ENCODE data around the gene TCHHL1. TPM values are rescaled to one million over a fixed set of nuclear protein-coding genes. Genes with fewer than 3 reads are reported as not detected.
A peak's percentile ranks its signal among the peaks of the same experiment; 100 is the strongest.

The TCHHL1 gene
- total and polyA plus RNA-seq, 9 of the 15 experiments (the other 6 are each of a cell fraction or from before 2014, with no cell fraction given): not detected

- TF ChIP-seq, protein P1, sequence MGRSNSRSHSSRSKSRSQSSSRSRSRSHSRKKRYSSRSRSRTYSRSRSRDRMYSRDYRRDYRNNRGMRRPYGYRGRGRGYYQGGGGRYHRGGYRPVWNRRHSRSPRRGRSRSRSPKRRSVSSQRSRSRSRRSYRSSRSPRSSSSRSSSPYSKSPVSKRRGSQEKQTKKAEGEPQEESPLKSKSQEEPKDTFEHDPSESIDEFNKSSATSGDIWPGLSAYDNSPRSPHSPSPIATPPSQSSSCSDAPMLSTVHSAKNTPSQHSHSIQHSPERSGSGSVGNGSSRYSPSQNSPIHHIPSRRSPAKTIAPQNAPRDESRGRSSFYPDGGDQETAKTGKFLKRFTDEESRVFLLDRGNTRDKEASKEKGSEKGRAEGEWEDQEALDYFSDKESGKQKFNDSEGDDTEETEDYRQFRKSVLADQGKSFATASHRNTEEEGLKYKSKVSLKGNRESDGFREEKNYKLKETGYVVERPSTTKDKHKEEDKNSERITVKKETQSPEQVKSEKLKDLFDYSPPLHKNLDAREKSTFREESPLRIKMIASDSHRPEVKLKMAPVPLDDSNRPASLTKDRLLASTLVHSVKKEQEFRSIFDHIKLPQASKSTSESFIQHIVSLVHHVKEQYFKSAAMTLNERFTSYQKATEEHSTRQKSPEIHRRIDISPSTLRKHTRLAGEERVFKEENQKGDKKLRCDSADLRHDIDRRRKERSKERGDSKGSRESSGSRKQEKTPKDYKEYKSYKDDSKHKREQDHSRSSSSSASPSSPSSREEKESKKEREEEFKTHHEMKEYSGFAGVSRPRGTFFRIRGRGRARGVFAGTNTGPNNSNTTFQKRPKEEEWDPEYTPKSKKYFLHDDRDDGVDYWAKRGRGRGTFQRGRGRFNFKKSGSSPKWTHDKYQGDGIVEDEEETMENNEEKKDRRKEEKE (IDR thresholded peaks at IDR 0.05; ENCODE audit: borderline replicate concordance in 1 of 2, control insufficient read depth in 1 of 2, low read depth in 2 of 2, low read length in 1 of 2): peak in 1 of 2 experiments; percentile 32; a peak in 1 of 4 replicates
- TF ChIP-seq ATF1 (CRISPR knock-in tag; IDR thresholded peaks at IDR 0.05): no peak
- TF ChIP-seq ATF1 (tag; IDR thresholded peaks at IDR 0.05): peak; percentile 37; the same call in 1 of the 2 replicates
- TF ChIP-seq STAT5A (IDR thresholded peaks at IDR 0.05; ENCODE audit: borderline replicate concordance, low read length): peak; percentile 75
- TF ChIP-seq ZNF124 (CRISPR knock-in tag; IDR thresholded peaks at IDR 0.05): no peak
- peak; percentile 94 for TF ChIP-seq ZBTB7A (IDR thresholded peaks at IDR 0.05; ENCODE audit: borderline replicate concordance, control insufficient read depth, low read depth, low read length)
- no peak for TF ChIP-seq ZNF830 (CRISPR knock-in tag; IDR thresholded peaks at IDR 0.05)
- no peak for TF ChIP-seq NCOA4 (IDR thresholded peaks at IDR 0.05; ENCODE audit: partially characterized antibody)
- TF ChIP-seq ZNF79 (CRISPR knock-in tag; IDR thresholded peaks at IDR 0.05; ENCODE audit: low read depth): no peak
- TF ChIP-seq NR2C2 (CRISPR knock-in tag; IDR thresholded peaks at IDR 0.05): no peak
- TF ChIP-seq NR2C2 (tag; IDR thresholded peaks at IDR 0.05): peak; percentile 60; the same call in 1 of the 2 replicates
- no peak for TF ChIP-seq ZNF146 (CRISPR knock-in tag; IDR thresholded peaks at IDR 0.05; ENCODE audit: unreplicated experiment)
- TF ChIP-seq FOXP1 (CRISPR knock-in tag; IDR thresholded peaks at IDR 0.05): no peak
- no peak for TF ChIP-seq ARNT (IDR thresholded peaks at IDR 0.05)
- no peak for TF ChIP-seq GTF2F1 (IDR thresholded peaks at IDR 0.05; ENCODE audit: low read depth, low read length)
- TF ChIP-seq CAMTA2 (CRISPR knock-in tag; conservative IDR thresholded peaks at IDR 0.05): no peak
- TF ChIP-seq, protein P2, sequence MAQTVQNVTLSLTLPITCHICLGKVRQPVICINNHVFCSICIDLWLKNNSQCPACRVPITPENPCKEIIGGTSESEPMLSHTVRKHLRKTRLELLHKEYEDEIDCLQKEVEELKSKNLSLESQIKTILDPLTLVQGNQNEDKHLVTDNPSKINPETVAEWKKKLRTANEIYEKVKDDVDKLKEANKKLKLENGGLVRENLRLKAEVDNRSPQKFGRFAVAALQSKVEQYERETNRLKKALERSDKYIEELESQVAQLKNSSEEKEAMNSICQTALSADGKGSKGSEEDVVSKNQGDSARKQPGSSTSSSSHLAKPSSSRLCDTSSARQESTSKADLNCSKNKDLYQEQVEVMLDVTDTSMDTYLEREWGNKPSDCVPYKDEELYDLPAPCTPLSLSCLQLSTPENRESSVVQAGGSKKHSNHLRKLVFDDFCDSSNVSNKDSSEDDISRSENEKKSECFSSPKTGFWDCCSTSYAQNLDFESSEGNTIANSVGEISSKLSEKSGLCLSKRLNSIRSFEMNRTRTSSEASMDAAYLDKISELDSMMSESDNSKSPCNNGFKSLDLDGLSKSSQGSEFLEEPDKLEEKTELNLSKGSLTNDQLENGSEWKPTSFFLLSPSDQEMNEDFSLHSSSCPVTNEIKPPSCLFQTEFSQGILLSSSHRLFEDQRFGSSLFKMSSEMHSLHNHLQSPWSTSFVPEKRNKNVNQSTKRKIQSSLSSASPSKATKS (CRISPR knock-in tag; IDR thresholded peaks at IDR 0.05): no peak
- TF ChIP-seq KHSRP (IDR thresholded peaks at IDR 0.05): no peak
- no peak for TF ChIP-seq TARDBP (IDR thresholded peaks at IDR 0.05)
- peak; percentile 18; the same call in 1 of the 2 replicates for TF ChIP-seq PHF8 (IDR thresholded peaks at IDR 0.05; ENCODE audit: borderline replicate concordance, low read length)
- no peak for TF ChIP-seq HDAC3 (IDR thresholded peaks at IDR 0.05; ENCODE audit: borderline replicate concordance, partially characterized antibody)
- no peak for TF ChIP-seq ZNF668 (CRISPR knock-in tag; IDR thresholded peaks at IDR 0.05)
- peak; percentile 79 for TF ChIP-seq RBBP5 (IDR thresholded peaks at IDR 0.05; ENCODE audit: borderline replicate concordance, insufficient read depth, low read length, poor library complexity, severe bottlenecking)
Observed at GRCh38 chr1:152034654-152035538, 54.0 kb downstream of the TCHHL1 start (continued).
